Activated CD8-positive, alpha-beta memory T cell treated with anti-CD3 and anti-CD28 coated beads for 48 hours (primary cell): ENCODE measurements around the gene MACROD2.
"Not testable (repeated sequence)": the region's sequence is repeated elsewhere in the genome, so short reads cannot be mapped to it uniquely, and the experiment has no call there.

ENCODE experiments used
- DNase-seq, 3 experiments: peaks; one replicate each; pipeline ENCODE4 v3.0.0-alpha.2; 2020; ENCODE audit warnings: low read depth in 2 of 3, low spot score in 2 of 3

Gene MACROD2

GRCh38 chr20:14259689-14260088, 264.4 kb downstream of the MACROD2 start:
- DNase-seq = no peak

- DNase-seq = no peak
These were observed 265.1 kb downstream of the MACROD2 start for GRCh38 chr20:14260367-14260766.

GRCh38 chr20:14264869-14265268, 269.6 kb downstream of the MACROD2 start:
- DNase-seq = no peak

GRCh38 chr20:14266246-14266645, 270.9 kb downstream of the MACROD2 start:
- no peak for DNase-seq

GRCh38 chr20:14270751-14271150, 275.4 kb downstream of the MACROD2 start:
- not testable (repeated sequence) for DNase-seq

- DNase-seq = no peak
These were observed 286.8 kb downstream of the MACROD2 start for GRCh38 chr20:14282140-14282539.

- no peak for DNase-seq
These were observed 289.1 kb downstream of the MACROD2 start for GRCh38 chr20:14284443-14284842.

- DNase-seq = no peak
These were observed 293.3 kb downstream of the MACROD2 start for GRCh38 chr20:14288341-14289330.

GRCh38 chr20:14291502-14291901, 296.2 kb downstream of the MACROD2 start:
- no peak for DNase-seq

GRCh38 chr20:14295238-14295637, 299.9 kb downstream of the MACROD2 start:
- DNase-seq = no peak

- no peak for DNase-seq
These were observed 300.5 kb downstream of the MACROD2 start for GRCh38 chr20:14295770-14296309.

- no peak for DNase-seq
These were observed 304.5 kb downstream of the MACROD2 start for GRCh38 chr20:14299831-14300230.

- DNase-seq = no peak
These were observed 307.8 kb downstream of the MACROD2 start for GRCh38 chr20:14303106-14303505.

- DNase-seq = no peak
These were observed 308.3 kb downstream of the MACROD2 start for GRCh38 chr20:14303651-14304050.

GRCh38 chr20:14304472-14304871, 309.2 kb downstream of the MACROD2 start:
- no peak for DNase-seq

GRCh38 chr20:14307956-14308355, 312.6 kb downstream of the MACROD2 start:
- DNase-seq = no peak

- no peak for DNase-seq
These were observed 315.8 kb downstream of the MACROD2 start for GRCh38 chr20:14310977-14311627.

GRCh38 chr20:14312001-14312400, 316.7 kb downstream of the MACROD2 start:
- no peak for DNase-seq

- DNase-seq = no peak
These were observed 318.2 kb downstream of the MACROD2 start for GRCh38 chr20:14313341-14314020.

- DNase-seq = no peak
These were observed 324.4 kb downstream of the MACROD2 start for GRCh38 chr20:14319704-14320103.

- DNase-seq = no peak
These were observed 336.3 kb downstream of the MACROD2 start for GRCh38 chr20:14331646-14332045.
